Measurements from ENCODE around the gene PRKCB. TPM values are rescaled to one million over a fixed set of nuclear protein-coding genes. Genes with fewer than 3 reads are reported as not detected.

The PRKCB gene
- 0.20 to 0.41 TPM (median 0.25 TPM) in 5 replicates for total RNA-seq (2022; extraction: Qiagen RNA extraction; ENCODE audit: low read depth)

GRCh38 chr16:23835390-23836077, at the start of gene PRKCB:
Gene PRKCB (plus strand): TSS chr16:23835983.

GRCh38 chr16:24255456-24256371, 419.9 kb downstream of the PRKCB start, which contains the start of gene CACNG3:
Gene CACNG3 (plus strand): TSS chr16:24256335. CDS start chr16:24256755, 420 bp downstream.

Other genes starting within 250 kb of the PRKCB start
- 138 to 194 TPM (median 173 TPM) in 5 replicates for gene NDUFAB1, start 239.7 kb upstream of the PRKCB start, total RNA-seq (2022; extraction: Qiagen RNA extraction; ENCODE audit: low read depth)
- 9.6 to 13.3 TPM (median 10.5 TPM) in 5 replicates for gene PALB2, start 194.7 kb upstream of the PRKCB start, total RNA-seq (2022; extraction: Qiagen RNA extraction; ENCODE audit: low read depth)
- gene DCTN5, start 194.5 kb upstream of the PRKCB start, total RNA-seq (2022; extraction: Qiagen RNA extraction; ENCODE audit: low read depth): 68.4 to 82.1 TPM (median 72.7 TPM) in 5 replicates
- 160 to 173 TPM (median 168 TPM) in 5 replicates for gene PLK1, start 157.1 kb upstream of the PRKCB start, total RNA-seq (2022; extraction: Qiagen RNA extraction; ENCODE audit: low read depth)
- gene ERN2, start 122.8 kb upstream of the PRKCB start, total RNA-seq (2022; extraction: Qiagen RNA extraction; ENCODE audit: low read depth): 0.20 TPM in 1 of 5 replicates, not detected in the others
- not detected in 5 replicates for gene CHP2, start 81.0 kb upstream of the PRKCB start, total RNA-seq (2022; extraction: Qiagen RNA extraction; ENCODE audit: low read depth)

Measured in A549 treated with ZK216348 at 1 μM for 4 hours (cell line).